Fibroblast of mammary gland (primary cell): Measurements from ENCODE around the gene KLF6.

Experiments used
- DNase-seq: peaks from one replicate; pipeline ENCODE4 v3.0.0-alpha.2; 2010; ENCODE audit warnings: low read depth
- H3K4me3 ChIP-seq: 2 replicates; pipeline ENCODE4 v1.5.1; 2011; ENCODE audit warnings: low read depth, mild to moderate bottlenecking, low read length, moderate library complexity; ENCODE audit not compliant: control insufficient read depth
- TF ChIP-seq, protein P1 (sequence below): conservative IDR thresholded peaks from 2 replicates; pipeline ENCODE4 v1.5.1; 2011; ENCODE audit warnings: low read depth, low read length, inconsistent platforms; ENCODE audit not compliant: control insufficient read depth, insufficient read depth

Gene KLF6

DNA sequence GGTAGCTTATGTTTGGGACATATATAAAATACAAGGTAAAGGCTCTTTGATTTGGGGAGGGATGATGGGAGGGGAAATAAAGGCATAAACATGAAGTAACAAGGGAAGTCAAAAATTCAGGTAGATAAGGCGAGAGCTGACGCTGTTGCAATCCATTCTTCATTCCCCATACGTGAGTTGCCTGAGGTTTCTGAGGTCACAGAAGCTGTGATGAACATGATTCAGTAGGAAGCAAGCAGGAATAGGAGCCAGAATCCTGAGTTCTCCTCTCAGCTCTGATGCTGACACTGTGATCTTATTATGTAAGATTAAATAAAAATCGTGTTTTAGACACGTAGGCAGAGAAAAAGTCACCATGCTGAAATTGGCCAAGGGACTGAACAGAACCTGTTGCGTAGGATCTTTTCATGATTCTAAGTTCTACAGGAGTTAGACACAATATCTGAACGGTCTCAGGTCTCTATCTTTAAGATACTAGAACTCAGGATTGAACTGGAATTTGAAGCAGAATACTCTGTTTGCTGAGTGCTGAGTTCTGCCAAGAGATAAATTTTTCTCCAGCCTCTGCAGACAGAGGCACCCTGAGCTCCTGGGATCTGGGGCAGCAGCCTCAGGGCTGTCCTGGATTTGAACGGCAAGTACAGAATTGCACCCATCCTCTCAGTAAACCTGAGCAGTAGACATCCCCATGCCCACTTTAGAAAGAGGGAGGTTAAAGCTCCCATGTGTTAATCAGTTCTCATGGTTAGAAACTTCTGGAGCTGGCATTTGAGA is 21.0 kb downstream of the KLF6 start:
- TF ChIP-seq, protein P1, sequence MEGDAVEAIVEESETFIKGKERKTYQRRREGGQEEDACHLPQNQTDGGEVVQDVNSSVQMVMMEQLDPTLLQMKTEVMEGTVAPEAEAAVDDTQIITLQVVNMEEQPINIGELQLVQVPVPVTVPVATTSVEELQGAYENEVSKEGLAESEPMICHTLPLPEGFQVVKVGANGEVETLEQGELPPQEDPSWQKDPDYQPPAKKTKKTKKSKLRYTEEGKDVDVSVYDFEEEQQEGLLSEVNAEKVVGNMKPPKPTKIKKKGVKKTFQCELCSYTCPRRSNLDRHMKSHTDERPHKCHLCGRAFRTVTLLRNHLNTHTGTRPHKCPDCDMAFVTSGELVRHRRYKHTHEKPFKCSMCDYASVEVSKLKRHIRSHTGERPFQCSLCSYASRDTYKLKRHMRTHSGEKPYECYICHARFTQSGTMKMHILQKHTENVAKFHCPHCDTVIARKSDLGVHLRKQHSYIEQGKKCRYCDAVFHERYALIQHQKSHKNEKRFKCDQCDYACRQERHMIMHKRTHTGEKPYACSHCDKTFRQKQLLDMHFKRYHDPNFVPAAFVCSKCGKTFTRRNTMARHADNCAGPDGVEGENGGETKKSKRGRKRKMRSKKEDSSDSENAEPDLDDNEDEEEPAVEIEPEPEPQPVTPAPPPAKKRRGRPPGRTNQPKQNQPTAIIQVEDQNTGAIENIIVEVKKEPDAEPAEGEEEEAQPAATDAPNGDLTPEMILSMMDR = no peak
- H3K4me3 ChIP-seq = no peak overlapping the region
- peak; percentile 85 for DNase-seq

DNA sequence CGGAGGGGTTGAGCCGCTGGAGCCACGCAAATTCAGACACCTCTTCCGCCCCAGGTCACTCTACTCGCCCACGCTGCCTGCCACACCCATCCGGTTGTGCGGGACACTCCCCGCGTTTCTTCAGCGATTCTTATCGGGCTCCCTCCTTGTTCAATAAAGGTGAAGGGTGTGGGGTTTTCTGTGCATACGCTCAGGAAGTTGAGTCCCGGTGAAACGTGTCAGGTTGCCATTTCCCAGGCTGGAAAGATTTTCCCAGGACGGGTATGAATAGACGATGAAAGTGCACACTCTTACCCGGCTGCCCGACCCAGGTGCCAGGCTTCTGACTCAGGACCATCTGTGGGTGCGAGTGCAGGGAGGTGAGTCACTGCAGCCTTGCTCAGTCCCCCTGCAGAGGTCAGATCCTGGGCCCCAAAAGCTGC is 22.0 kb downstream of the KLF6 start:
- DNase-seq = peak; percentile 66
- no peak overlapping the region for H3K4me3 ChIP-seq
- TF ChIP-seq, protein P1 = no peak

DNA sequence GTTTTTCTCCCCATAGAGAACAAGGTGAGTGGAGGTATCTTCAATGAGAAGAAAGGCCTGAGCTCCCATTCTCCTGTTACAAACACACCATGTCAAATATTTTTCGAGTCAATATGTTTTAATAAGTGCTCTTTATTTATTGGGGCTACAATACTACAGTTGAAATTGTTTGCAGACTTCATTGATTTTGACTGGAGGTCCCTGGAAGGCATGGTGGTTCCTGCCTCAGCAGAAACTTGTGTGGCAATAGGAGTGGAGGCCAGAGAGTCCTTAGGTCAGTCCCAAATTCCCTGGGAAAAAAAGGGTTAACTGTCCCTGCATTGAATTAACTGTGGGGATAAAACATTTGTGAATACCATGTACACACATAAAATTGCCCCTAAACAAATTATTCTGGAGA is 22.7 kb downstream of the KLF6 start:
- H3K4me3 ChIP-seq = no peak overlapping the region
- TF ChIP-seq, protein P1 = no peak
- DNase-seq = no peak

DNA sequence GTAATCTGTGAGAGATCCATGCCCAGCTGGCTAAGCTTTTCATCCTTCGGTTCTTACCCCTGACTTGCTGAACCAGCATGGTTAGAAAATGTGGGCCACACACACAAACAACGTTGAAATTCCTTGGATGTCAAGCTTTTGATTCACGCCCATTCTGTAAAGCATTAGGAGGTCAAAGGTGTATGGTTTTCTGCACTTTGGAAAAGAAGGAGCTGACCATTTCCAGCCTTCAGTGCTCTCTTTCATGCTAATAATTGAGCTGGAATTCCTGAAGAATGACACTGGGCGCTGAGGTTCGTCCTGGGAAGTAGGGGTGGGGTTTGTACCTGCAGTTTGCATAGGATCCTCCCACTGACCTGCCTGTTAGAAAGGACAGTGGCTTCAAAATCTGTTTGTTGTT is 23.1 kb downstream of the KLF6 start:
- DNase-seq = no peak
- TF ChIP-seq, protein P1 = no peak
- no peak overlapping the region for H3K4me3 ChIP-seq

DNA sequence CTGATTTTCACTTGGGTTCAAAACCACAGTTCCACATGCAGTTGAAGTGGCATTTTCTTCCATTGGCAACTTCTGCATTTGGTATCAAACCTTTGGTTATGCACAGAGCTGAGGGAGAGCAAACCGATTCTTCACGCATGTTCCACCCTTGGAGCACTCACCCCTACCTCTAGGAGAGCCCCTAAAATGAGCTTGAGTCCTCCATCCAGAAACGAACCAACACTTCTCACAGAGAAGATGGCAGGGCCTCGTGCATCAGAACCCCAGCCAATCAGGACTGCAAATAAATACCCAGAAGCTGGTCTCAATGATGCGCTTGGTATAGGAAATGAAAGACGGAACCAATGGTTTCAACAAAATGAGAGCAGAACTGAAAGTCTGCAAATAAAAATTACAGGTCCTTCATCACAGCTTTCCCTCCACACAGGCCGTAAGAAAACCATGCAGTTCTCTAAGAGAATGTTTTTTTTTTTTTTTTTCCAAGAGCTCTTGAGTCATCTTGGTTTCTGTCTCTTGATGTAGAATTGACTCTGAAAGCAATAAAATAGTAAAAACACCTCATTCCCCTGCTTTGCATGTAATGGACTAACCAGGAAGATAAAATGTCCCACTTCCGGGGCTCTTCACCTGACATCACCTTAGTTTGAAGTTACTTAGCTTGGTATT is 23.9 kb downstream of the KLF6 start:
- H3K4me3 ChIP-seq = no peak overlapping the region
- TF ChIP-seq, protein P1 = no peak
- no peak for DNase-seq

DNA sequence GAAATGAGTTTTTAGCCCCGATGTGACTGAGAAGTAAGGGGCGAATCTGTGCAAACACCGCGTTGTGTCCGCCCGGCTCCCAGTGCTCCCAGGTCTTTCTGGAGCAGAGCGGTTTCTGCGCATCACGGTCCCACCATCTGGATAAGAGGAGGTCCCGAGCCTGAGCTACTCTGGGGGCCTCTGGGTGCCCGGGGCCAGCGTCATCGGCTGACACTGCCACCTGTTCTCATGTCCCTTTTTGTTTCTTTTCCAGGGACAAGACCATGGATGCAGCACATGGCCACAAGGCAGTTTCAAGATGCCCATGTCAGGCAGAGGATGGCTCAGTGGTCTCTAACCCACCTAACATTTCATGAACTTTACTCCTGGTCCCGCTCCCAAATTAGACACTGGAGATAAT is 24.9 kb downstream of the KLF6 start:
- TF ChIP-seq, protein P1 = no peak
- no peak for DNase-seq
- H3K4me3 ChIP-seq = no peak overlapping the region
